Fibroblast of skin of back (primary cell): ENCODE data around the gene ACE.

ENCODE experiments used
- DNase-seq: peaks from one replicate; pipeline ENCODE4 v3.0.0-alpha.2; 2013

Gene ACE

DNA sequence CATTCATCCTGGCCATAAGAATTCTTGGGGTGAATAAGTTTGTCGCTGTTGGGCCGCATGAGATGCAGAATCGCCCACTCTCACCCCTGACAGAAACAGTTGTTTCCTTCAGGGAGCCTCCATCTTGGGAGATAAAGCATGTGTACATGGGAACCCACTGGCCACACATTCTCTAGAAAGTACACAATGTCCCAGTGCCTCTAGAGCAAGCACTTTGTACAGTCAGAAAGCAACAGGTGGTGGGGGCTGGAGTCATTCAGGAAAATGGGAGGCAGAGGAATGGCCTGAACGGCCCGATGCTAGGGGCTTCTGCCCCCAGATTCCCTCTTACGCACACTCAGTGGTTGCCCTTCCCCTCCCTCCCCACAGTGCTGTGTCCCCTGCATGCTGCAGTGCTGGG, 16.1 kb downstream of the ACE start:
- no peak for DNase-seq

DNA sequence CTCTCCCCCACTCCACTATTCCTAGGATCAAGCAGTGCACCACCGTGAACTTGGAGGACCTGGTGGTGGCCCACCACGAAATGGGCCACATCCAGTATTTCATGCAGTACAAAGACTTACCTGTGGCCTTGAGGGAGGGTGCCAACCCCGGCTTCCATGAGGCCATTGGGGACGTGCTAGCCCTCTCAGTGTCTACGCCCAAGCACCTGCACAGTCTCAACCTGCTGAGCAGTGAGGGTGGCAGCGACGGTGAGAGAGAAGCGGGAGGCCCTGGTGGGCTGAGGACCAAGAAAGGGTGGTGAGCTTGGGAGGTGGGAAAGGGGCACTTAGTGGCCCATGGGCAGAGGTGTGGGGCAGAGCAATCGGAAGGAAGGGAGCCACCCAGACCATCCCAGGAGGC, 16.6 kb downstream of the ACE start:
- no peak for DNase-seq

DNA sequence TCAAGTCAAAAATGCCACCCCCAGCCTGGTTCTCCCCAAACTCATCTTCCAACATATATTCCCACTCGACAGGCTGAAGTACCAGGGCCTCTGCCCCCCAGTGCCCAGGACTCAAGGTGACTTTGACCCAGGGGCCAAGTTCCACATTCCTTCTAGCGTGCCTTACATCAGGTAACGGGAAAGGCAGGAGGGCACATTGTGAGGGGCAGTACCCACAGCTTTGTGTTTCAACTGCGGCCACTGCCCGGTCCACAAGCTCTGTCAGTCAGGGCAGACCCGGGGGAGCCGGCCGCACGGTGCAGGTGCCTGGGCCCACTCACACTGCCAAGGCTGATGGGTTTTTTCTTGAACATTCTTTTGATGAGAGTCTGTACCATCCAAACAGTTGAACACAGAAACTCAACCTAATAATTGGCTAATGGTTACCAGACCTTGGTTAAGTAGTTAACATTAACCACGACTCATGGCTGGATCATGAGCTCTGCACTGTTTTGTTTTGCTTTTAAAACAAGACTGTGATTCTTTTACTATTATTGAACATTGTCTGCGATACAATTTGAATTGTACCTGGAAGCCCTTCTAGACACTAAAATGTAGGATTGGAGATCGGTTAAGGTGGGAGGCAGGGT, 17.6 kb downstream of the ACE start:
- no peak for DNase-seq

DNA sequence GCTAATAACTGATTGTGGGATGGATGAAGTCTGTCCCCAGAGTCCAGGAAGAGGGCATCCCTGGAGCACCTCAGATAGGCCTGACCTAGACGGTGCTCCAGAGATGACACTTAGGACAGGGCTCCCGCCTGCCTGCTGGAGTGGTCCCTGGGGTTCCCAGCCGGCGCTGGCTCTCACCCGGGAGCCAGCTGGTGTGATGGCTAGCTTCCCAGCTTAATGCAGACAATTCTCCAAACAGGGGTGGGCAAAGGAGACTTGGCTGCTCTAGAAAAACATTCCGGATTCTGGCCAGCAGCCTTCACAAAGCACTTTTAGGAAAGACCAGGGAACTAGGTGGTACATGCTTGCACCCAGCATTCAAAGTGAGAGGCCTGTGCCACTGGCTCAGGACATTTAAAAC, 18.6 kb downstream of the ACE start:
- DNase-seq, result no peak

DNA sequence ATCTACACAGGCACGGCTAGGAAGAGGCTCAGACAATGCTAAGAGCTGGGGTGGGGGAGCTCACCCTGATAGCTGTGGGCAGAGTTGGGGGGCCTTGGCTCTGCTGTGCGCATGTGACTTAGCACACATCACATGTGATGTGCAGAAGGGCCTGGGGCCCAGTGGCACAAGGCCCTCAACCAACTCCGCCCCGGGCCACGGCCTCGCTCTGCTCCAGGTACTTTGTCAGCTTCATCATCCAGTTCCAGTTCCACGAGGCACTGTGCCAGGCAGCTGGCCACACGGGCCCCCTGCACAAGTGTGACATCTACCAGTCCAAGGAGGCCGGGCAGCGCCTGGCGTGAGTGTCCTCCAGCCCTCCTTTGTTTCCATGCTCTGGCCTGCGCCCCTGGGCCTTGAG, 19.3 kb downstream of the ACE start:
- DNase-seq, result no peak

DNA sequence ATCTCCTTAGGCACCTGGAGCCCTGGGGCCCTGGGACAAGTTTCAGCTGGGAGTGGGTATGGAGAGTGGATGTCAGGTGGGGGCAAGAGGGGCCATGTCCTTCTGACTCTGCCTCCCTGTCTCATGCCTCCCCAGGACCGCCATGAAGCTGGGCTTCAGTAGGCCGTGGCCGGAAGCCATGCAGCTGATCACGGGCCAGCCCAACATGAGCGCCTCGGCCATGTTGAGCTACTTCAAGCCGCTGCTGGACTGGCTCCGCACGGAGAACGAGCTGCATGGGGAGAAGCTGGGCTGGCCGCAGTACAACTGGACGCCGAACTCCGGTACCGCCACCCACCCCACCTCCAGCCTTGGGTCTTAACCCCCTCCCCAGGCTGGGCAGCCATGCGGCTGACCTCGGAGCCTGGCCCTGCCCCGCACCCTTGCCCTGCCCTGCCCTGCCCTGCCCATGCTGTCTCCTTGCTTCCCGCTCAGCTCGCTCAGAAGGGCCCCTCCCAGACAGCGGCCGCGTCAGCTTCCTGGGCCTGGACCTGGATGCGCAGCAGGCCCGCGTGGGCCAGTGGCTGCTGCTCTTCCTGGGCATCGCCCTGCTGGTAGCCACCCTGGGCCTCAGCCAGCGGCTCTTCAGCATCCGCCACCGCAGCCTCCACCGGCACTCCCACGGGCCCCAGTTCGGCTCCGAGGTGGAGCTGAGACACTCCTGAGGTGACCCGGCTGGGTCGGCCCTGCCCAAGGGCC, 20.0 kb downstream of the ACE start:
- DNase-seq, result no peak

DNA sequence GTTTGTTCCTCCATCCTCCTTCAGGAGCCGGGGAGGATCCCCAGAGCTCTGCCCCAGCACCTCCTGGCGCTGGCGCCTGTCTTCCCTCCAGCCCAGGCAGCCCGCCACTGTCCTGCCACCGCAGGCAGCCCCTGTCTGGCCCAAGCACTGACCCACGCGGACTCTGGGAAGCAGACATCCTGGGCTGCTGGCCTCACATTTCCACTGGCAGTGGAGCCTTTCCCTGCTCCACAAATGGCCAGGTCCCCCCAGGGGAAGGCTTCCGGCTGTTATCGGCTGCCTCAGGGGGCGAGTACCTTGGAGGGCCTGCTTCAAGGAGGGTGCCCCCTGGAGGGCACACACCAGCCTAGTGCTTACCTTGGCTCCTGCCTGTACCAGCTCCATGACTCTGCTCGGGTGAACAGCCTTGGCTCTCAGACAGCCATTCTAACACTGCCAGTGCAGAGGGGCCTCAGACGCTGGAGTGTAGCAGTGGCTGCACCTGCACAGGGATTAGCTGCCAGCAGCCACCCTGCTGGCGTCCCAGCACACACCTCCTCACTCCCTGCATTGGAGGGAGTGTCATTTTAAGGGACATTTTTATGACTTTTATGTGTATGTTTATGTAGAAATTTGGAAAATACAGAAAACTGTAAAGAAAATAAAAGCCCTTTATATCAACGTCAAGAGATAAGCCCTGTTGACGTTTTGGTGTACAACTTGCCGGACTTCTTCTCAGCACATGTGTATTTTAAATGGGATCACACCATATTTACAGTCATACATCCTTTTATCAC, 21.0 kb downstream of the ACE start:
- DNase-seq, result no peak

DNA sequence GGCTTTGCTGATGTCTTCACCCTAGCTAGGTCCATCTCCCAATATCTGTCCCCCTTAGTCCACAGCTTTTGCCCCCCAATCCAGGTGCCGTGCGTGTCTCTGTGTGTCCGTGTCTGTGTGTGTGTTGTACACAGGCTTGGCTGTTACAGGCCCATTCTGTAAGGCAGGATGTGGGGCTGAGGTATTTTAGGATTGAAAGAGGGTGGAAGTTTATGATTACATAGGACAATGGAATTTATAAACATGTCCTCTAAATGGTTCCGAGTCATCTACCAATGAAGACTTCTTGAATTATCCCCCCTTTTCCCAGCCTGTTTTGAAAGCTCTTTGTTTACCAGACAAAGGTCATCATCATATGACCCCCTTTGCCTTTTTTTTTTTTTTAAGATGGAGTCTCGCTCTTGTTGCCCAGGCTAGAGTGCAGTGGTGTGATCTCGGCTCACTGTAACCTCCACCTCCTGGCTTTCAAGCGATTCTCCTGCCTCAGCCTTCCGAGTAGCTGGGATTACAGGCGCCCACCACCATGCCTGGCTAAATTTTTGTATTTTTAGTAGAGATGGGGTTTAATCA, 21.9 kb downstream of the ACE start:
- peak; percentile 77 for DNase-seq

DNA sequence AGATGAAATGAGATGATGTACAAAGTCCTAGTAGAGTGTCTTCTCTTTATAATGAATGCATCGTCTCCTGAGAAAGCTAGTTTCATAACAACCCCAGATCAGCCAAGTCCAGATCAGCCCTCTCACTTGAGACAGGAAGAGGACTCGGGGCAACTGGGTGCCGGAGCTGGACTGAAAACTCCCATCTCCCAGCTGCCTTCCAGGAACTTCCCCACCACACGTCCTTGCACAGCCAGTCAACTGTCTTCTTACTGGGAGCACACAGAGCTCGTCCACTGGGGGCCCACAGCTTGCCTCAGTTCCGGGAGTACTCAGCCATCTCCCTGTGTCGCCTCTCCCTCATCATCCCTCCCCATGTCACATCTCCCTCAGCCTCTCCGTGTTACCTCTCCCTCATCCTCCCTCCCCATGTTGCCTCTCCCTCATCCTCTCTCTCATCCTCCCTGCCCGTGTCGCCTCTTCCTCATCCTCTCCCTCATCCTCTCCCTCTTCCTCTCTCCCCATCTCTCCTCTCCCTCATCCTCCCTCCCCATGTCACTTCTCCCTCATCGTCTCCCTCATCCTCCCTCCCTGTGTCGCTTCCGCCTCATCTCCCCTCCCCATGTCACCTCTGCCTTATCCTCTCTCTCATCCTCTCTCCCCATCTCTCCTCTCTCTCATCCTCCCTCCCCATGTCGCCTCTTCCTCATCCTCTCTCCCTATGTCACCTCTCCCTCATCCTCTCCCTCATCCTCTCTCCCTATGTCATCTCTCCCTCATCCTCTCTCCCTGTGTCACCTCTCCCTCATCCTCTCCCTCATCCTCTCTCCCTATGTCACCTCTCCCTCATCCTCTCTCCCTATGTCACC, 23.9 kb downstream of the ACE start:
- no peak for DNase-seq

DNA sequence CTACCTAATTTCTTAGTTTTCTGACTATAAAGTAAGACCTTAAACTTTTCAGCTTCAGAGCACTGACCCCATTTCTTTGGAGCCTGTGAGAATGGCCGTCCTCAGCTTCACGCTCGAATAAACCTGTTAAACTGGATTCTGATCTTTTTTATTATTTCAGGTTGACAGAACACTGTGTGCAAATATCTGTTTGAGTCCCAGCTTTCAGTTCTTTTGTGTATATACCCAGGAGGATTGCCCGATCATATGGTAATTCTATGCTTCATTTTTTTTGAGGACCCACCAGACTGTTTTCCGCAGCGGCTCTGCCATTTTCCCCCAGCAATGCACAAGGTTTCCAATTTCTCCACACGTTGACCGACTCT, 26.5 kb downstream of the ACE start:
- no peak for DNase-seq

DNA sequence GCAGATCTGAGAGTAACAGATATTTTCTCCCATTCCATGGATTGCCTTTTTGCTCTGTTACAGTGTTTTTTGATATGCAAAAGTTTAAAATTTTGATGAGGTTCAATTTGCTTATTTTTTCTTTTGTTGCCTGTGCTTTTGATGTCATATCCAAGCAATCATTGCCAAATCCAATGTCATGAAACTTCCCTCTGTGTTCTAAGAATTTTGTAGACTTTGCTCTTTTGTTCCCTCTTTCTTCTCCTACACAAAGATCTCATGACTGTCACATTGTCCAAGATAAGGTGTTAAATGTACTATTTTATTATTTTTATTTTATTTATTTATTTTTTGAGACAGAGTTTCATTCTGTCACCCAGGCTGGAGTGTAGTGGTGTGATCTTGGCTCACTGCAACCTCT, 27.4 kb downstream of the ACE start:
- no peak for DNase-seq

DNA sequence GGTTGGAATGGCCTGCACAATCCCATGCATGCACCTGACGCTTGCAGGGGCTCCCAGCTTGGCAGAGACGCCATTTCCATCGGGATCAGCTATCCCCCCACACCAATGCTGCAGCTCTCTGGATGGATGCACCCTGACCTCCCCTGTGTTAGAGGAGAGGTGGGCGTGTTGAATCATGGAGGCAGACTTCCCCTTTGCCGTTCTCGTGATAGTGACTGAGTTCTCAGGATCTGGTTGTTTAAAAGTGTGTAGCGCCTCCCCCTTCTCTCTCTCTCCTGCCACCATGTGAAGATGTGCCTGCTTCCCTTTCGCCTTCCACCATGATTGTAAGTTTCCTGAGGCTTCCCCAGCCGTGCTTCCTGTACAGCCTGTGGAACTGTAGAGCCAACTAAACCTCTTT, 28.5 kb downstream of the ACE start:
- DNase-seq, result no peak

DNA sequence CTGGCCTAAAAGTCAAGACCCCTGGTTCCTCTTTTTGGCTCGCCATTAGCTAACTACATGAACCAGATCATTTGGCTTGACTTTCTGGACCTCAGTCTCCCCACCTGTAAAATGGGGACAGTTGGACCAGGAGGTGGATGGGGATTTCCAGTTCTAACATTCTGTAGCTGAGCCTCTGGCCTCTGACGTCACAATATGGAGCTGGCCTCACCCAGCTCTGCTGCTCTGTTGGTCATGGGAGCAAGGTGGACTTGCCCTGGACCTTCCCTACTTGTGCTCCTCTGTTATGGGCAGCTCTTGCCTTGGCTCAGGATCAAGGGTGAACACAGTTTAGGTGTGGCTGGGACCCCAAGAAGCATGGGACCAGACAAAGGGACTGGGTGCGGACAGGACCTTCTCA, 29.8 kb downstream of the ACE start:
- DNase-seq, result no peak

DNA sequence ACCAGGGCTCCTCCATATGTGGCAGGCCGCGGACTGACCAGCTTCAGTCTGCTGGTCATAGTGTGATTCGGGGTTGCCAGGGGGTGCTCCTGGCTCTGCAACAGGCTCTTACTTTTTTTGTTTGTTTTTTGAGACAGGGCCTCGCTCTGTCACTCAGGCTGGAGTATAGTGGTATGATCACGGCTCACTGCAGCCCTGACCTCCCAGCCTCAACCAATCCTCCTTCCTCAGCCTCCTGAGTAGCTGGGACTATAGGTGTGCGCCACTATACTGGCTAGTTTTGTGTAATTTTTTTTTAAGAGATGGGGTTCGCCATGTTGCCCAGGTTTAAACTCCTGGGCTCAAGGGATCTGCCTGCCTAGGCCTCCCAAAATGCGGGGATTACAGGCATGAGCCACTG, 34.5 kb downstream of the ACE start:
- DNase-seq, result no peak

DNA sequence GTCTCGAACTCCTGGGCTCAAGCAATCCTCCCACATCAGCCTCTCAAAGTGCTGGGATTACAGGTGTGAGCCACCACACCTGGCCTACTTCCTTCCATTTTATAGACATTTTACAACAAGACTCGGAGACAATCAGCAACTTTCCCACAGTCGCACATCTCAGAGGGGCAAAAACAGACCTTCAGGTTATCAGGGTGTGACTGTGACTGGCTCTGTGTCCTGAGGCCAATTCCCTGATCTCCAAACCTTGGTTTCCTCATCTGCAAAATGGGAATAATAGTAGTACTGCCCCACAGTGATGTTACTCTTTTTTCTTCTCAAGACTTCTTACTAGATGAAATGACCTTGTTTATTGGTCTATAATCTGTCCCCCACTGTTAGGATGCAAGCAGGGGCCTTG, 35.5 kb downstream of the ACE start:
- DNase-seq, result no peak

DNA sequence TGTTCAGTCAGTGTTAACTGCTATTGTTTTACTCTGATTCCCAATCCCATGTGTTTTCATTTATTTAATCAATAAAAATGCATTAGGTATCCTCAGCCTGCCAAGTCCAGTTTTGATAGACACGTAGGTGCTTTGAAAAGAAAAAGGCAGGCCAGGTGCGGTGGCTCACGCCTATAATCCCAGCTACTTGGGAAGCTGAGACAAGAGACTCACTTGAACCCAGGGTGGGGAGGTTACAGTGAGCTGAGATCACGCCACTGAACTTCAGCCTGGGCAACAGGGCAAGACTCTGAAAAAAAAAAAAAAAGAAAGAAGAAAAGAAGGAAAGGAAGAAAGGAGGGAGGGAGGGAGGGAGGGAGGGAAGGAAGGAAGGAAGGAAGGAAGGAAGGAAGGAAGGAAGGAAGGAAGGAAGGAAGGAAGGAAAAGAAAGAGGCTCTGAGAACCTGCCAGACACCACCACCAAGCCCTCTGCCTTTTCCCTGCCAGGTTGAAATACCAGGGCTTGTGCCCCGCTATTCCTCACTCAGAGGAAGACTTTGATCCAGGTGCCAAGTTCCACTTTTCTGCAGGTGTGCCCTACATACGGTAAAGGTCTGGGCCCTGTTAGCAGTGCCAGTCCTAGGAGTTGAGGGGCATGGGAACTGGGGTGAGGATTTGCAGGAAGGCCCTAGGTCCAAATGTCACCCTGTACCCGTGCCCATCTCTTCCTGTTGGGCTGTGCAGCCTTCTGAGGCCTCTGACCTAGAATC, 36.2 kb downstream of the ACE start:
- no peak for DNase-seq

DNA sequence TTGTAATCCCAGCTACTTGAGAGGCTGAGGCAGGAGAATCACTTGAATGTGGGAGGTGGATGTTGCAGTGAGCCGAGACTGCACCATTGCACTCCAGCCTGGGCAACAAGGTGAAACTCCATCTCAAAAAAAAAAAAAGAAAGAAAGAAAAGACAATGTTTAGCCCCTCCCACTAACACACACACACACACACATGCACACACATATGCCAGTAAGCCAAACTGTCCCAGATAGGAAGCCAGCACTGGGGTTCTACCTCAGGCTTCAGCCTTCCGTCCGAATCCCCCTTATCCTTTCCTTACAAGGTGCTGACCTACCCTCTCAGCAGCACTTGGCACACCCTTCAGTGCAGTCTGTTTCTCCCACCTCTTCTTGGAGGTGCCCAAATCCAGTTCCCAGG, 37.6 kb downstream of the ACE start:
- DNase-seq, result no peak

DNA sequence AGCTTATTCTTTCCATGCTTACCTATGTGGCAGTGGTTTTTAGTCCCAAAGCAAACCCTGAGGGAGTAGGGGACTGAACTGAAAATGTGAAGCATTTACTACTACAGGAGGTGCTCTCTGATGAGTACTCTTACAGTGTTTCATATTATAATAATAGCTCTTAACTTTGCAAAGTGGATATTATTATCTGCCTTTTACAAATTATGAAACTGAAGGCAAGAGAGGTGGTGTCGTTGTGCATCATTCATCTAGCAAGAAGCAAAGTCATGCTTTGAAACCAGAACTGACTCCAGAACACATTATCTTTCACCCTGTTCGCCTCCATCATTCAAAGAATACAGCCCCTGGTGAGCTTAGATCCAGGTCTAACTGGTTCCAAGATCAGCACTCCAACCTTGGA, 38.1 kb downstream of the ACE start:
- DNase-seq, result no peak

DNA sequence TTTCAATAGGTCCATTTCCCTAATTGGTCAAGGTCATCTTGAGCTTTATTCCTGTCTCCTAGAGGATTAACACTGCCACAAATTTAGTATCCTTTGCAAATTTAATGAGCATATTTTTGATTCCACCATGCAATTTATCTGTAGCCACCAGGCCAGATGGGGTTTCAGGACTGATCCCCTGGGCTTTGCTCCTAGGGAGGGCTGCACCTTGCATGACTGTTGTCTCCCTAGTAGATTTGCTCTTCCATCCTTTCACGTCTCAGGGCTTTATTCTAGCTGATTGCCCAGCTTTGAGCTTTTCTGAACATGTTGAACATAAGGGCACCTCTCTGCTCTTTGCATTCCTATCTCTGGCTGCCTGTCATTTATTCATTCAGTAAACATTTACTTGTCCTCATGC, 38.6 kb downstream of the ACE start:
- no peak for DNase-seq

DNA sequence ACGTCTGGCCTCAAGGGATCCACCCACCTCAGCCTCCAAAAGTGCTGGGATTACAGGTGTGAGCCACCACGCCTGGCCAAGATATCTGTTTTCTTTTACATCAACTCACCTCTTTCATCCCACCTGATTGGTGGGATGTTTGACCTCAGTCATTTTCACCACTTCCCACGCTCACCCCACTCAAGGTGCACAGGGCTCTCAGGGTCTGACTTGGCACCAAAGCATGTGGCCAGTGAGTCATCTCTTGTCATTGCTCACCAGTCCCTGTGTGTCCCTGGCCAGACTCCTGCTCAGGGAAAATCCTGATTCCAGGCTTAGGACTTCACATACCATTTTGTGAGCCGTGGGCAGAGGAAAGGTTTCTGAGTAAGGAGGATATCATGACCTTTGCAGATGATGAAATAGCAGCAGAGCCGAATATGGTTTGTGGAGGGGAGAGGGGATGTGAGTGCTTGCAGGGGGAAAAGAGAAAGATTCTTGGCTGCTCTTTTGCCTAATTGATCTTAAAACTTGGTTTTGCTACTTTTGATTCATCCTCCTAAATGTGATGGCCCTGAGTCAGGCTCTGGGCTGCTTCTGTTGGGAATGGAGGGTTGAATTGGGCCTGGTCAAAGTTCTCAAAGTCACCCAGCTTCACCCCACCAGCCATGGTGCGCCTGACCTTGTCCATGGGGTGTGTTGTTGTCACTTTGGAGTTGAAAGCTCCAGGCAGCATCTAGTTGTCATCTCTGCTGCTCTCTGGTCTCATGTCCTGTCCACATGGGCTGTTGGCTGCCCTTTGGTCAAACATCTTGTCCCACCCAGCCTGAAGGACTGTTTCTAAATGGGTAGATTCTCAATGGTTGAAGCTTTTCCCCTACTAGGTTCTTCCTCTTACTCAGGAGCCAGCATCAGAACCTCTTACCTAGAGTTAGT, 40.3 kb downstream of the ACE start:
- DNase-seq, result peak; percentile 73
